Stimulated activated CD4-positive, alpha-beta T cell treated with anti-CD3 and anti-CD28 coated beads, Interleukin-12 subunit alpha, Interleukin-12 subunit beta, amount 100 ng/mL, for 48 hours (primary cell): ENCODE data around the gene PLP2.

ENCODE experiments used
- DNase-seq, 3 donors: peaks; one replicate each; pipeline ENCODE4 v3.0.0-alpha.2; 2020; ENCODE audit warnings: low read depth in 2 of 3, low spot score in 1 of 3

Gene PLP2

GRCh38 chrX:49208399-49208798, 36.7 kb downstream of the PLP2 start:
- DNase-seq: no peak

- DNase-seq: no peak
These were observed 37.9 kb downstream of the PLP2 start for GRCh38 chrX:49209434-49210251.

- DNase-seq: no peak
These were observed 38.7 kb downstream of the PLP2 start for GRCh38 chrX:49210406-49210805.

- no peak for DNase-seq
These were observed 39.4 kb downstream of the PLP2 start for GRCh38 chrX:49211074-49211473.

GRCh38 chrX:49212209-49212608, 40.5 kb downstream of the PLP2 start:
- no peak for DNase-seq

- DNase-seq: no peak
These were observed 41.2 kb downstream of the PLP2 start for GRCh38 chrX:49212861-49213260.

- no peak for DNase-seq
These were observed 42.7 kb downstream of the PLP2 start for GRCh38 chrX:49214416-49214815.

GRCh38 chrX:49214996-49215526, 43.4 kb downstream of the PLP2 start:
- no peak for DNase-seq

- DNase-seq: no peak
These were observed 48.4 kb downstream of the PLP2 start for GRCh38 chrX:49220100-49220499.

- DNase-seq: no peak
These were observed 50.2 kb downstream of the PLP2 start for GRCh38 chrX:49221868-49222267.
